ENCODE data around the gene GALNT3.

DNA sequence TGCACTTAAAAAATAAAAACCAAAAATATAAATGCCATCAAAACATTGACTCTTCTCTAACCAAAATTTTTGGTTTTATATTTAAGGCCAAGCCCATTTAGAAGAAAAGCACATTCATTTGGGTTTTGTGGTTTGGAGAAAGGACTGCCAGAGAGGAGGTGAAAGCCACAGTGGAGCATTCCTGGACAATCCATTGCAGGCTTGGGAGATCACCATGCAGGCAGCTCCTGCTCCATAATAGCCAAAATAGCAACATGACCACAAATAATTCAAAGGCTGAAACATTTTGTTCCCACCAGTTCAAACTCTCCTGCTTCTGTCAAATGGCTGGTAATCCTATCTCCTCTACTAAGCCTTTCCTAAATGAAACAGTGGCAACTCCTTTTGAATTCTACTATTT is 73.5 kb downstream of the GALNT3 start:
- TF ChIP-seq CREB1 (IDR thresholded peaks at IDR 0.05; ENCODE audit: low read depth) = no peak
- no peak for TF ChIP-seq FOXM1 (IDR thresholded peaks at IDR 0.05; ENCODE audit: borderline replicate concordance, low read depth)
- no peak for TF ChIP-seq YY1 (IDR thresholded peaks at IDR 0.05; ENCODE audit: low read depth)
- TF ChIP-seq, protein P1, sequence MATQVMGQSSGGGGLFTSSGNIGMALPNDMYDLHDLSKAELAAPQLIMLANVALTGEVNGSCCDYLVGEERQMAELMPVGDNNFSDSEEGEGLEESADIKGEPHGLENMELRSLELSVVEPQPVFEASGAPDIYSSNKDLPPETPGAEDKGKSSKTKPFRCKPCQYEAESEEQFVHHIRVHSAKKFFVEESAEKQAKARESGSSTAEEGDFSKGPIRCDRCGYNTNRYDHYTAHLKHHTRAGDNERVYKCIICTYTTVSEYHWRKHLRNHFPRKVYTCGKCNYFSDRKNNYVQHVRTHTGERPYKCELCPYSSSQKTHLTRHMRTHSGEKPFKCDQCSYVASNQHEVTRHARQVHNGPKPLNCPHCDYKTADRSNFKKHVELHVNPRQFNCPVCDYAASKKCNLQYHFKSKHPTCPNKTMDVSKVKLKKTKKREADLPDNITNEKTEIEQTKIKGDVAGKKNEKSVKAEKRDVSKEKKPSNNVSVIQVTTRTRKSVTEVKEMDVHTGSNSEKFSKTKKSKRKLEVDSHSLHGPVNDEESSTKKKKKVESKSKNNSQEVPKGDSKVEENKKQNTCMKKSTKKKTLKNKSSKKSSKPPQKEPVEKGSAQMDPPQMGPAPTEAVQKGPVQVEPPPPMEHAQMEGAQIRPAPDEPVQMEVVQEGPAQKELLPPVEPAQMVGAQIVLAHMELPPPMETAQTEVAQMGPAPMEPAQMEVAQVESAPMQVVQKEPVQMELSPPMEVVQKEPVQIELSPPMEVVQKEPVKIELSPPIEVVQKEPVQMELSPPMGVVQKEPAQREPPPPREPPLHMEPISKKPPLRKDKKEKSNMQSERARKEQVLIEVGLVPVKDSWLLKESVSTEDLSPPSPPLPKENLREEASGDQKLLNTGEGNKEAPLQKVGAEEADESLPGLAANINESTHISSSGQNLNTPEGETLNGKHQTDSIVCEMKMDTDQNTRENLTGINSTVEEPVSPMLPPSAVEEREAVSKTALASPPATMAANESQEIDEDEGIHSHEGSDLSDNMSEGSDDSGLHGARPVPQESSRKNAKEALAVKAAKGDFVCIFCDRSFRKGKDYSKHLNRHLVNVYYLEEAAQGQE (IDR thresholded peaks at IDR 0.05; ENCODE audit: low read depth) = no peak
- no peak for TF ChIP-seq ZBTB7A (IDR thresholded peaks at IDR 0.05; ENCODE audit: low read depth)
- no peak for TF ChIP-seq TCF12 (IDR thresholded peaks at IDR 0.05; ENCODE audit: low read depth)
- no peak for TF ChIP-seq TEAD4 (IDR thresholded peaks at IDR 0.05)

Data from Ishikawa (cell line).